ENCODE measurements around the gene RNF126.

- TF ChIP-seq, protein P1, sequence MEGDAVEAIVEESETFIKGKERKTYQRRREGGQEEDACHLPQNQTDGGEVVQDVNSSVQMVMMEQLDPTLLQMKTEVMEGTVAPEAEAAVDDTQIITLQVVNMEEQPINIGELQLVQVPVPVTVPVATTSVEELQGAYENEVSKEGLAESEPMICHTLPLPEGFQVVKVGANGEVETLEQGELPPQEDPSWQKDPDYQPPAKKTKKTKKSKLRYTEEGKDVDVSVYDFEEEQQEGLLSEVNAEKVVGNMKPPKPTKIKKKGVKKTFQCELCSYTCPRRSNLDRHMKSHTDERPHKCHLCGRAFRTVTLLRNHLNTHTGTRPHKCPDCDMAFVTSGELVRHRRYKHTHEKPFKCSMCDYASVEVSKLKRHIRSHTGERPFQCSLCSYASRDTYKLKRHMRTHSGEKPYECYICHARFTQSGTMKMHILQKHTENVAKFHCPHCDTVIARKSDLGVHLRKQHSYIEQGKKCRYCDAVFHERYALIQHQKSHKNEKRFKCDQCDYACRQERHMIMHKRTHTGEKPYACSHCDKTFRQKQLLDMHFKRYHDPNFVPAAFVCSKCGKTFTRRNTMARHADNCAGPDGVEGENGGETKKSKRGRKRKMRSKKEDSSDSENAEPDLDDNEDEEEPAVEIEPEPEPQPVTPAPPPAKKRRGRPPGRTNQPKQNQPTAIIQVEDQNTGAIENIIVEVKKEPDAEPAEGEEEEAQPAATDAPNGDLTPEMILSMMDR (IDR thresholded peaks at IDR 0.05; ENCODE audit: insufficient read depth, low read depth, low read length) = no peak
- no peak for TF ChIP-seq EZH2 (IDR thresholded peaks at IDR 0.05; ENCODE audit: insufficient read depth, low read length)
These were observed 39.7 kb downstream of the RNF126 start for GRCh38 chr19:623175-623916.

Measured in astrocyte (in vitro differentiated cells and primary cell).